Measurements from ENCODE around the gene DIAPH3.

Gene DIAPH3

DNA sequence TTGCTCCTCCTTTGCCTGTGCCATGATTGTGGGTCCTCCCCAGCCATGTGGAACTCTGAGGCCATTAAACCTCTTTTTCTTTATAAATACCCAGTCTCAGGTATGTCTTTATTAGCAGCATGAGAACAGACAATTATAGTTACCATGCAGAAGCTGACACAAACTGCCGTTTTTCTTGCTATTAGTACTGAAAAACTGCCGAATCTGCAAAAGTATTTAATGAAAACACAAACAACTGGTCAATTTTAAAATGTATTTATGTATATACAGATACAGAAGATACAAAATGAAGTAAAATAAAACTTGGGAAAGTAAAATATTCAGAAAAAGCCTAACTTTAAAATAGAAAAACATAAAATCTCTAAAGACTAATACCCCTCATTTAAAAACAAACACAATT lies 206.3 kb downstream of the DIAPH3 start:
- DNase-seq (ENCODE audit: low read depth) = no peak

DNA sequence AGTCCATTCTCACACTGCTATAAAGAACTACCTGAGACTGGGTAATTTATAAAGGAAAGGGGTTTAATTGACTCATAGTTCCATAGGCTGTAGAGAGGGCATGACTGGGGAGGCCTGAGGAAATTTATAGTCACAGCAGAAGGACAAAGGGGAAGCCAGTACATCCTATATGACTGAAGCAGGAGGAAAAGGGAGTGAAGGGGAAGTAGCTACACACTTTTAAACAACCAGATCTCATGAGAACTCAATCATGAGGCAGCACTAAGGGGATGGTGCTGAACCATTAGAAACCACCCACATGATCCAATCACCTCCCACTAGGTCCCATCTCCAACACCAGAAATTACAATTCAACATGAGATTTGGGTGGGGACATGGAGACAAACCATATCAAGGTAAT lies 209.1 kb downstream of the DIAPH3 start:
- no peak for DNase-seq (ENCODE audit: low read depth)

DNA sequence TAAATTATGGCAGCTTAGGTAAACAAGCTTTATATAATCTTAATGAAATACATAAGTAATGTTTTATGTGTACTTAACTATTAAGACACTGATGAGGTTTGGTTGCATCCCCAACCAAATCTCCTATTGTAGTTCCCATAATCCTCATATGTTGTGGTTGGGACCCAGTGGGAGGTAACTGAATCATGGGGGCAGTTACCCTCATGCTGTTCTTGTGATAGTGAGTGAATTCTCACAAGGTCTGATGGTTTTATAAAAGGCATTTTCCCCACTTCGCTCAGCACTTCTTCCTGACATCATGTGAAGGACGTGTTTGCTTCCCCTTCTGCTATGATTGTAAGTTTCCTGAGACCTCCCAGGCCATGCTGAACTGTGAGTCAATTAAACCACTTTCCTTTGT lies 212.7 kb downstream of the DIAPH3 start:
- no peak for DNase-seq (ENCODE audit: low read depth)

- no peak for DNase-seq (ENCODE audit: low read depth)
Measured at GRCh38 chr13:59950266-59950665, 213.5 kb downstream of the DIAPH3 start.

- DNase-seq (ENCODE audit: low read depth) = no peak
Measured at GRCh38 chr13:59948686-59949085, 215.0 kb downstream of the DIAPH3 start.

DNA sequence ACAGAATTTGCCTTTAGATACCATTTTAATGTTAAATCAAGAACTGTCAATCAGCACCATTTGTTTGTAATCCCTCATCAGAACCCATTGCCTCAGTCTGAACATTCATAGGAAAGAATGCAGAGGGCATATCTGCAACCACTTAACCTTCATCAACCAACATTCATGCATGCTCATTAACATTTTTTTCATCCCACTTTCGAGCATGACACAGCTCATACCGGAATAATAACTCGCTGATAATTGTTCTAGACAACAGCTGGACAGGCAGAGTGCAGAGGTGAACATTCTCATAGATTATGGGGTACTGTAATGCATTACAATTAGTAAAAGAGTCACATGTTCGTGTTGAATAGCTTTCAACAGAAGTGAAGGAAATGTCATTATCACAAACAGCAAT lies 216.8 kb downstream of the DIAPH3 start:
- peak; percentile 16 for DNase-seq (ENCODE audit: low read depth)

DNA sequence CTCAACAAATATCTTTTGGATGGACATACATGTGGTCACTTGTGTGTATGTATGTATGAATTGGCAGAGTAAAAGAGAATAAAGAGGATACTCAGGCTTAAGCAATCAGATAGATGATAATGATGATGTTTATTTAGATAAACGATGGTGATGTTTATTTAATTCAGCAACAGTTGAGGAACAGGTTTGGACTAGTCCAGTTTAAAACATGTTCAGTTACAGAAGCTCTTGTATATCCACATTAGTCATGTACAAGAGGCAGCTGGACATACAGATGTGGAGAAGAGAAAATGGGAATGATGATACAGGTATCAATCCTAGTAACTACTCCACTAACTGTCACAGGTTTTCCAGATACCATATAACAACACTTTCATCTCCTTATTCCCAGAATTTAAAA lies 232.1 kb downstream of the DIAPH3 start:
- DNase-seq (ENCODE audit: low read depth) = no peak

DNA sequence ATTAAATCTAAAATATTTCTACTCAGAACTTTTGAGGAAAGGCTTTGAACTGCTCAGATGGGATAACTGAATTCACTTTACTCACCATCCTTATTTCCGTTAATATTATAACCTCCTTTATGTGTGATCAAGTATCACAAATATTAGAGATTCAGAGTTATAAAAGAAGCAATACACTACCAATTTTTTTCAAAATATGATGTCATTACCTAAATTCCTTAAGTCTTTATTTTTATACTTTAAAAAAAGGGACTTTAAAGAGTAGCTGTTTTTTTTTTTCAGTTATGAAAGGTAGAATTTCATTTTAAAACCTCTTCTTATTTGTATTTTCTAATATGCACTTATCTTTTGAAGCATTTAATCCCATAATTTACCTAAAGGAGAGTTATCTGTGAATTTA lies 239.5 kb downstream of the DIAPH3 start:
- no peak for DNase-seq (ENCODE audit: low read depth)

DNA sequence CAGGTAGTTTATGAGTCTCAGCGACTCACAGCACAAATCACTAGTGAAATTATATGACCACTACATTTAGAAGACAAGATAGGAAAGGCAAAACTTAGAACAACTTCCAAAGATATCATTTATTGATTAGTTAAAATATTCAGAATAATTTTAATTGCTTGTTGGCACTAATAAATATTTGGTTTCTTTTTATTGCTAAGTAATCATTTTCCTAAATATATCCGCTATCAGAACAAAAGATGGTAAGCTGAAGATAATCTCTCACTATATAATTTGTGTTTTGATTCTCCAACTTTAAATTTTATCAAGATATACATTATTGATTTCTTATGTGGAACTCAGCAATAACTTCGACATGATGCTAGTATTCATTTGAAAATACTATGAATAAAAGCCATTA lies 248.5 kb downstream of the DIAPH3 start:
- DNase-seq (ENCODE audit: low read depth) = no peak

- DNase-seq (ENCODE audit: low read depth) = peak; percentile 13
Measured at GRCh38 chr13:59914556-59914955, 249.2 kb downstream of the DIAPH3 start.

DNA sequence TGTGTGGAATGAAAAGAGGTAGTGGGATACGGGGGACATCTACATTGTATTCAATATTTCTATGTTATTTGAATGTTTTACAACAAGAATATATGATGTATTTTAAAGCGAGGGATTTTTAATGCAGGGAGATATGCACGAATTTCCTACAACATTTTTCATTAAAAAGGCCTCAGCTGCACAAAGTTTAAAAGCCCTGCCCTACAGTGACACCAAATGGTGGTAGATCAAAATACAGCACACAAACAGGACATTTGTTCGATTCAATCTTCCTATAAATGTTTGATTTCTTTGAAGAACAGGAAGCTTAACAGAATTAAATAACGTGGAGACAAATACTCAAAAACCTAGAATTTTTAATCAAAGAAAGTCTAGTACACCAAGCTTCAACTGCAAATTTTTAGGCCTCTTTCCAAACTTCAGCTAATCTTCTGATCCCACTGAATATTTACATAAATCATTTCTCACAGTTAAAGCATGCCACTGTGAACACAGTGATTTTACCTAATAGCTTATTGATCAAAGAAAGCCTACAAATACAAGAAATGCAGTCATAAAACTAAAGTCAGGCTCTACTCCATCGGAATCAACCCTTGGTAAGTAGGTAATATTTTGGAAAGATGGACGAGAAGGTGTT lies 257.2 kb downstream of the DIAPH3 start:
- no peak for DNase-seq (ENCODE audit: low read depth)

DNA sequence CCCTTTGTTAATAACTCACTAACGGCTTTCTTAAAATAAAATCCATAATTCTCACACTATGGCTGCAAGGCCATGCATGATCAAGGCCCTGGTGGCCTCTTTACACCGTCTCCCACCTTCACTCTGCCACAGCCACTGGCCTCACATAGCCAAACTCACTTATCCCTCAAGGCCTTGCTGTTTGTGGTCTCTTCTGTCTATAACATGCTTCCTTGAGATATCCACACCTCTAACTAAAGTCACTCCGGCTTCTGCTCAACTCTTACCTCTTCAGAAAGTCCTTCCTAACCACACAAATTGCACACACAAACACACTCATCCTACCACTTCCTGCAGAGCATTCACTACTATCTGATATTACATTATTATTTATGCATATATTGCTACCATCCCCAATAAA lies 262.5 kb downstream of the DIAPH3 start:
- DNase-seq (ENCODE audit: low read depth) = no peak

DNA sequence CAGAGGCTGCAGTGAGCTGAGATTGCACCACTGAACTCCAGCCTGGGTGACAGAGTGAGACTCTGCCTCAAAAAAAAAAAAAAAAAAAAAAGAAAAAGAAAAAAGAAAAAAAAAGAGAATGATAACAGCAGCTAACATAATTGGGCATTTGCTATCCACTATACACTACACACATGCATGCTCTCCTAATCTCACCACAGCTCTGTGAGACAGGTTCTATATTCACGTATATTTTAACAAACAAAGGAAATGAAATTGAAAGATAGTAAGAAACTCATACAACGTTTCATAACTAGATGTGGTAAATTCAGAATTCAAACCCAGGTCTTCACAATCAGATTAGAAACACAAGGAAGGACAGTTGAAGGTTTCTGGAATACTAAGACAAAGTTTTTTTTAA lies 265.7 kb downstream of the DIAPH3 start:
- no peak for DNase-seq (ENCODE audit: low read depth)

DNA sequence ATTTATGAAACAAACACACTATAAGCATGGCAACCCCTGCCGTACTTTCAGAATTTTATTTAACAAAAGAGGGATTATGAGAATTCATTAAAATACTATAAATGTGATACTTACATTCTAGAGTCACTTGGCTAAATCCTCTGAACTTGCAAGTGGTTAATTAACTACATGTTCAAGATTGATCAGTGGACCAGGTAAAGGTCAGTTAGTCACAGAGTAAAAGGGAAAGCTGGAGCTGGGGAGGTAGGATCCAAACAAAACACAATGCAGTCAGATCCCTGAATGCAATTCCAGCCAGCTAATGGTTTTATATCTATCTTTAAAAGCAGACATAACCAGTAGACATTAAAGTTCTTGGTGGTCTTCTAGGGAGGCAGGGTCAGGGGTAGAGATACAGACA lies 270.5 kb downstream of the DIAPH3 start:
- DNase-seq (ENCODE audit: low read depth) = no peak

DNA sequence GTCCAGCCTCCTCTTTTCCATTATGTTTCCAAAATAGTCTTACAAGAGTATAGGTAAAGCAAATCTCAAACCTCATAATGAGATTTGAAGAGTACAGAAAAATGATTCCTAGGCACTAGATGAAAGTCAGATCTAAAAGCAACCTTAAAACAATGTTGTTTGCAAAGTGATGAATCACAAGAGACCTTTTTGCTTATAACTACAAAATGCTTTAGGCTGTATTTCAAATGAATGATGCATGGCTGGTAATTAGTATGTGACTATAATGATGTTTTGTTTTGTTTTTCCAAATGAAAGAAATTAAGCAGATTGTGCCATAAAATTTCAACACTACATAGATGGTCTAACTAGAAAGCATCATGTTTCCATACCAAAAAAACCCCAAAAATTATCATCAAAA lies 272.7 kb downstream of the DIAPH3 start:
- no peak for DNase-seq (ENCODE audit: low read depth)

GRCh38 chr13:59890054-59890453 lies 273.7 kb downstream of the DIAPH3 start:
- no peak for DNase-seq (ENCODE audit: low read depth)

- no peak for DNase-seq (ENCODE audit: low read depth)
Measured at GRCh38 chr13:59888408-59888807, 275.3 kb downstream of the DIAPH3 start.

- no peak for DNase-seq (ENCODE audit: low read depth)
Measured at GRCh38 chr13:59885076-59885475, 278.7 kb downstream of the DIAPH3 start.

GRCh38 chr13:59883885-59884284 lies 279.8 kb downstream of the DIAPH3 start:
- no peak for DNase-seq (ENCODE audit: low read depth)

DNA sequence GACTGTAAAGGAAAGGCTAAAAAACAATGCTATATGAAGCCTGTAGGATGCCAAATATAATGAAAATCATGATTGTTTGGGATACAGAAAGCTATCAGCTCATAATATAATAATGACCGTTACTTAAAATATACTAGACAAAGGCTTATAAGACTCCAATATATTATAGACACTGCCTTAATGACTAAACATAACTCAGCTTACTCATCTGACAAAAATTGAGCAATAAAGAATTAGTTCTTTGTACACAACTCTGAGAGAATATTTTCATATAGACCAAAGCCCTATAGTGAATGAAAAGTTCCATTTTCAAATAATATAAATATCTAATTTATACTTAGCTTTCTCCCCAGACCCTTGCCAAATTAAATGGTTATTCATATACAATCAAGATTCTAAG lies 283.3 kb downstream of the DIAPH3 start:
- DNase-seq (ENCODE audit: low read depth) = no peak

DNA sequence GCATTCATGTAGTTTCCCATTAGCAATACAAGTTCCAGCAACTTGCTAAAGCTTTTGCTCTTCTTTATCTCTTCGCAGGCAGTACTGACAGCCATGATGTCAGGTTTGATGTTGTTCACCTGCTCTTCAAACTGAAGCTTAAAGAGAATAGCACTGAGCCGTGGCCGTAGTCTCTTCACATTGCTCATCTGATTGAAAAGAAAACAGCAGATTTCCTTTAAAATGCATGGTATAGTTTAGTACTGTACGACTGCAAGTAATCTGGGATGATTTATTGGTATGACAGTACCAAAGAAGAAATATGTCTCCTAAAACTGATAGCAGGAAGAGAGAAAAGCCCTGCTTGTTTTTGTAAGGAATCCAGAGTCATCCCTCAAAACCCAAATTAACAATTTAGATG lies 284.4 kb downstream of the DIAPH3 start:
- no peak for DNase-seq (ENCODE audit: low read depth)

- peak; percentile 32 for DNase-seq (ENCODE audit: low read depth)
Measured at GRCh38 chr13:59877933-59878332, 285.8 kb downstream of the DIAPH3 start.

DNA sequence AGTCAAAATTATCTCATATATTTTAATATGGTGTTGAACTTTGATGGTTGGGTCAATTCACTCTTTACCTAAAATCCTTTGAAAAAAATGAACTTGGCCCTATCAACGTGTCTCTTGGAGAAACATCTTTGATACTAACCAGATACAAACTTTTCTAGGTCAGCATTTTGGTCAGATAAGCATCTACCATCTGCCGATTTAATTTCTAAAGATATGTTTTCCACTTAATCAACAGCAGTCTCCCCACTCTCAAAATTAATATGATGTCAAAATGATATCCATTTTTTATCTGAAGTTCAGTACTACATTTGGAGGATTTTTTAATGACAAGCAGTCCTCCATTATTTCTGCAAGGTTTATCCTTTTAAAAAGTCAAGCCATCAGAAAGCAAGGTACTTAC lies 288.8 kb downstream of the DIAPH3 start:
- DNase-seq (ENCODE audit: low read depth) = no peak

DNA sequence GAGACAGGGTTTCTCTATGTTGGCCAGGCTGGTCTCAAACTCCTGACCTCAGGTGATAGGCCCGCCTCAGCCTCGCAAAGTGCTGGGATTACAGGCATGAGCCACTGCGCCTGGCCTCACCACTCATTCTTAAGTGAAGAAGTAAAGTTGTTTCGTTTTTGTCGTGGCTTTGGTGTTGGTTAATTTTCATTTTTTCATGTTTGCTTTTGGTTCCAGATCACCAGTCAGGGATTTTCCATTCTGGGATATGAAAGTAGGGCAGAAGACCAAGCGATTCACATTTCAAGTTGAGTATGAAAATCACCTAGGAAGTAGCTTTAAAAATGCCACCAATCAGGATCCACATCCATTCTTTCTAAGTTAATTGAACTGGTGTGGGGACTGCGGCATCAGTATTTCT lies 289.9 kb downstream of the DIAPH3 start:
- no peak for DNase-seq (ENCODE audit: low read depth)

DNA sequence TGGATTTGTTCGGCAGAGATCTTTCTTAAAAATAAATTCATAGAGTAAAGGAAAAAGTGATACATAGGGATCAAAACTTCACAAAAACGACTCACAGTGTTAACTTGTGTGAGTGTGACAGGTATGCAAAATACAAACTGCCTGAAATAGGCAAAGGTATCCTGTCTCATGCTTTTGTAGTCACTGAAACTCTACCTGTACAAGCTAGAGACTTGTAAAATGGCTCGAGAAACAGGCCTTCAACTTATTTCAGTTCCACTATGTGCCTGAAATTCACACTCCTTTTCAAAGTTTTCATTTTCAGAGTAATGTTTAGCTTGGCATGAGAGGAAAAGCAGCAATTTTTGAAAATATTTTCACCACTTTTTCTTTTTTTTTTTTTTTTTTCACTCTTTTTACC lies 290.4 kb downstream of the DIAPH3 start:
- no peak for DNase-seq (ENCODE audit: low read depth)
